Stomach (tissue), 4 donors: ENCODE measurements around the gene CAMSAP1.

ENCODE experiments used
- EP300 ChIP-seq: sonication (generic); formaldehyde crosslinking; IDR thresholded peaks from one replicate; pipeline ENCODE4 v1.6.1; 2017; ENCODE audit warnings: antibody characterized with exemption
- POLR2A ChIP-seq, 4 donors: fragments of 450-650 bp; IDR thresholded peaks; one replicate each; pipeline ENCODE4 v1.6.1; 2016; ENCODE audit warnings: antibody characterized with exemption in 4 of 4, control low read depth in 2 of 4, mild to moderate bottlenecking in 1 of 4, moderate library complexity in 1 of 4
- POLR2AphosphoS5 ChIP-seq, 3 donors: sonication (generic); formaldehyde crosslinking; IDR thresholded peaks; one replicate each; pipeline ENCODE4 v1.6.1; 2016; ENCODE audit warnings: antibody characterized with exemption in 3 of 3
- TF ChIP-seq, protein P1 (sequence below), 7 experiments: fragments of 450-650 bp in 4 of 7; fragments of 200-600 bp in 3 of 7; sonication (generic) in 3 of 7; IDR thresholded peaks; one replicate each; pipeline ENCODE4 v1.5.1; 2016 to 2019; ENCODE audit warnings: antibody characterized with exemption in 7 of 7, control low read depth in 2 of 7, mild to moderate bottlenecking in 1 of 7

DNA sequence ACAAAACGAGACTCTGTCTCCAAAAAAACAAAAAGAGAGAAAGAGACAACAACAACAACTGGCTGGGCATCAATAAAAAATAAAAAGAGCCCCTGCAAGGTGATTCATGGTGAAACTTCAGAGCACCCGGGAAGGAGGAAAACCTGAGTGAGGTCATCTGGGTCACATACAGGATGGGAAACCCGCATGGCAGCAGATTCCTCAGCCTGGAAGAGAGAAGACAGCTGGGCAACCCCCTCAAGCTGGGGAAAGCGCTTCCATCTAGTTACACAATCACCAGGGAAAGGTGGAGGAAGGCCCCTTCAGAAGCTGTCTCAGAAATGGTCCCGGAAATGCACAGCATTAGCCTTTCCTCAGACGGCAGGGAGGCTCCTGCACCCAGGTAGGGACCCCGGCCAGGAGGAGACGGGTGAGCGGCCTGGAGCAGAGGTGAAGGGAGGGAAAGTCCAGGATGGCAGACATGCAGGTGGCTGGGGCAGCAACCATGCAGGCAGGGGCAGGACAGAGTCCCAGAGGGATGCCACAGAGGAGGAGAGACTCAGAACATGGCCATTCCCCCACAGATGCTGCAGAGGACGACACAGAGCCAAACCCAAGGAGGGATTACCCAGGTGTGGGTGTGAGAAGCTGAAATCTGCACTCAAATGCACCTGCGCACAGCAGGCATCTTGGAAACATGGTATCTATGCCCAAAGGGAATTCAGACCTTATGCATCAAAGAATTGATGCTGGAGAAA is 29.4 kb downstream of the CAMSAP1 start:
- TF ChIP-seq POLR2A (IDR thresholded peaks at IDR 0.05) = no peak
- no peak for TF ChIP-seq EP300
- TF ChIP-seq POLR2AphosphoS5 (IDR thresholded peaks at IDR 0.05) = no peak
- TF ChIP-seq, protein P1, sequence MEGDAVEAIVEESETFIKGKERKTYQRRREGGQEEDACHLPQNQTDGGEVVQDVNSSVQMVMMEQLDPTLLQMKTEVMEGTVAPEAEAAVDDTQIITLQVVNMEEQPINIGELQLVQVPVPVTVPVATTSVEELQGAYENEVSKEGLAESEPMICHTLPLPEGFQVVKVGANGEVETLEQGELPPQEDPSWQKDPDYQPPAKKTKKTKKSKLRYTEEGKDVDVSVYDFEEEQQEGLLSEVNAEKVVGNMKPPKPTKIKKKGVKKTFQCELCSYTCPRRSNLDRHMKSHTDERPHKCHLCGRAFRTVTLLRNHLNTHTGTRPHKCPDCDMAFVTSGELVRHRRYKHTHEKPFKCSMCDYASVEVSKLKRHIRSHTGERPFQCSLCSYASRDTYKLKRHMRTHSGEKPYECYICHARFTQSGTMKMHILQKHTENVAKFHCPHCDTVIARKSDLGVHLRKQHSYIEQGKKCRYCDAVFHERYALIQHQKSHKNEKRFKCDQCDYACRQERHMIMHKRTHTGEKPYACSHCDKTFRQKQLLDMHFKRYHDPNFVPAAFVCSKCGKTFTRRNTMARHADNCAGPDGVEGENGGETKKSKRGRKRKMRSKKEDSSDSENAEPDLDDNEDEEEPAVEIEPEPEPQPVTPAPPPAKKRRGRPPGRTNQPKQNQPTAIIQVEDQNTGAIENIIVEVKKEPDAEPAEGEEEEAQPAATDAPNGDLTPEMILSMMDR (IDR thresholded peaks at IDR 0.05) = no peak
